H1 (cell line): ENCODE measurements around the gene GUCA1A. TPM values are rescaled to one million over a fixed set of nuclear protein-coding genes. Genes with fewer than 3 reads are reported as not detected.

ENCODE experiments used
- CBX8 ChIP-seq: fragments of 300-800, 300-1000 bp; sonication (generic); IDR thresholded peaks from 2 replicates; pipeline ENCODE4 v1.7.1; 2016; ENCODE audit warnings: low read depth, low read length, borderline replicate concordance
- CHD7 ChIP-seq: fragments of 300-600 bp; sonication (generic); IDR thresholded peaks from 2 replicates; pipeline ENCODE4 v1.7.1; 2012; ENCODE audit warnings: low read length, moderate library complexity, mild to moderate bottlenecking, inconsistent platforms; ENCODE audit not compliant: insufficient replicate concordance
- CTBP2 ChIP-seq: IDR thresholded peaks from 2 replicates; pipeline ENCODE4 v1.7.0; 2011; ENCODE audit warnings: borderline replicate concordance, mild to moderate bottlenecking, moderate library complexity, mixed read lengths, low read length; ENCODE audit not compliant: insufficient read depth, insufficient read length
- HDAC2 ChIP-seq, 2 experiments: fragments of 300-600 bp in 1 of 2; sonication (generic) in 1 of 2; IDR thresholded peaks; 2 replicates each; pipeline ENCODE4 v1.6.1; 2011 to 2012; ENCODE audit warnings: low read depth in 2 of 2, low read length in 2 of 2, mild to moderate bottlenecking in 2 of 2, moderate library complexity in 2 of 2, borderline replicate concordance in 1 of 2, inconsistent platforms in 1 of 2
- KDM1A ChIP-seq: fragments of 200-600, 300-600 bp; sonication (generic); IDR thresholded peaks from 2 replicates; pipeline ENCODE4 v1.7.1; 2016; ENCODE audit warnings: mild to moderate bottlenecking, low read length, borderline replicate concordance
- SP2 ChIP-seq: IDR thresholded peaks from 2 replicates; pipeline ENCODE4 v1.6.1; 2012; ENCODE audit warnings: mild to moderate bottlenecking, low read length, inconsistent platforms
- polyA plus RNA-seq, 7 experiments: library from polyadenylated mRNA; depleted of rRNA in 3 of 7; stranded (reverse) in 5 of 7; unstranded in 2 of 7; fragments of >200 nt in 5 of 7; fragments of 200-250 nt in 2 of 7; gene quantifications; 1 replicate in 5 of 7; 2 replicates in 1 of 7; 4 replicates in 1 of 7; pipeline versions ENCODE4 v1.2.1 to v1.2.3, GENCODE V29; 2011 to 2013; ENCODE audit warnings: missing spikeins in 2 of 7, mixed read lengths in 2 of 7
- total RNA-seq: library from RNA; stranded (reverse); fragmentation: NEBNext Ultra II Directional; extraction: Animal tissue kit (Norgen Biotek cat#: 25700); gene quantifications from 2 replicates; pipeline ENCODE4 v1.2.1, GENCODE V29; 2021

The GUCA1A gene
- total and polyA plus RNA-seq, 2 of the 8 experiments (the other 6 are each of a cell fraction or from before 2014, with no cell fraction given): 4.6 to 24.6 TPM

GRCh38 chr6:42158011-42158410, 15.2 kb upstream of the GUCA1A start (continued):
- no peak for TF ChIP-seq CHD7
- no peak for TF ChIP-seq CBX8
- no peak for TF ChIP-seq KDM1A
- TF ChIP-seq CTBP2: no peak
- no peak for TF ChIP-seq SP2
- no peak for TF ChIP-seq HDAC2 (IDR thresholded peaks at IDR 0.05; ENCODE audit: borderline replicate concordance in 1 of 2, low read depth in 2 of 2, low read length in 2 of 2)
